GM12878 (cell line): Measurements from ENCODE around the gene ZNF672. TPM values are rescaled to one million over a fixed set of nuclear protein-coding genes. Genes with fewer than 3 reads are reported as not detected.

Experiments
- ATAC-seq: fragments of 200-7000 bp; cut with Tn5 transposase; 3 replicates; pipeline ENCODE4 v1.9.1; 2020; ENCODE audit warnings: mild to moderate bottlenecking, moderate library complexity
- BruUV-seq: library from RNA; stranded (reverse); fragments of 400-500 nt; replicated peaks from 2 replicates; lab custom pipeline; 2021; lab: Mats Ljungman, UMichigan
- CTCF ChIA-PET: fragments of 300-600 bp; sonication (Branson Sonifier 250); formaldehyde crosslinking; extraction: SDS; loops from one replicate; lab custom pipeline; 2021; ENCODE audit warnings: inconsistent platforms; lab: Yijun Ruan, JAX
- POLR2A ChIA-PET: fragments of 350-600 bp; formaldehyde crosslinking; extraction: SDS; loops from one replicate; lab custom pipeline; 2021; ENCODE audit warnings: inconsistent platforms; lab: Charles Lee
- RAD21 ChIA-PET: fragments of 300-600 bp; sonication (Branson Sonifier 250); formaldehyde crosslinking; loops from one replicate; lab custom pipeline; 2023; ENCODE audit warnings: antibody characterized with exemption; ENCODE audit not compliant: unreplicated experiment; lab: Charles Lee
- SMC1A ChIA-PET: fragments of 300-600 bp; sonication (Branson Sonifier 250); formaldehyde crosslinking; loops from one replicate; lab custom pipeline; 2023; ENCODE audit not compliant: unreplicated experiment, uncharacterized antibody; lab: Charles Lee
- DNase-seq: peaks from one replicate; pipeline ENCODE4 v3.0.0-alpha.2; 2011; ENCODE audit warnings: low read depth, low spot score
- FAIRE-seq: peaks from 3 replicates; lab custom pipeline; 2011; peaks lifted over from hg19 to GRCh38; lab: Jason Lieb, UNC
- H2AFZ ChIP-seq: 2 replicates; pipeline ENCODE4 v1.6.0; 2011; ENCODE audit warnings: low read depth, low read length, control low read depth; ENCODE audit not compliant: control insufficient read depth
- H3K27ac ChIP-seq: 2 replicates; pipeline ENCODE4 v1.5.1; 2011; ENCODE audit warnings: control low read depth; ENCODE audit not compliant: control insufficient read depth, insufficient read depth
- H3K27me3 ChIP-seq, 2 experiments: replicated peaks in 1 of 2; 2 replicates each; pipeline versions ENCODE4 v1.6.0 to v1.6.1; 2011; ENCODE audit warnings: low read length in 1 of 2; ENCODE audit not compliant: control insufficient read depth in 2 of 2, insufficient read depth in 2 of 2
- H3K36me3 ChIP-seq, 2 experiments: 2 replicates each; pipeline ENCODE4 v1.5.1; 2011; ENCODE audit warnings: low read length in 1 of 2; ENCODE audit not compliant: control insufficient read depth in 2 of 2, insufficient read depth in 2 of 2
- H3K4me1 ChIP-seq: 2 replicates; pipeline ENCODE4 v1.6.1; 2011; ENCODE audit warnings: mild to moderate bottlenecking, low read length, moderate library complexity, mixed read lengths; ENCODE audit not compliant: control insufficient read depth, insufficient read depth
- H3K4me2 ChIP-seq: 2 replicates; pipeline ENCODE4 v1.6.0; 2011; ENCODE audit warnings: control low read depth; ENCODE audit not compliant: control insufficient read depth, insufficient read depth
- H3K4me3 ChIP-seq: fragments of 200-600 bp; sonication (generic); 2 replicates; pipeline ENCODE4 v1.5.1; 2016
- H3K79me2 ChIP-seq: 2 replicates; pipeline ENCODE4 v1.6.0; 2011; ENCODE audit warnings: low read length; ENCODE audit not compliant: control insufficient read depth, insufficient read depth
- H3K9ac ChIP-seq: 2 replicates; pipeline ENCODE4 v1.8.0; 2011; ENCODE audit warnings: low read length, control low read depth, mixed read lengths; ENCODE audit not compliant: control insufficient read depth, insufficient read depth
- H3K9me3 ChIP-seq: replicated peaks from 3 replicates; pipeline ENCODE4 v1.5.1; 2011; ENCODE audit warnings: mild to moderate bottlenecking, low read length; ENCODE audit not compliant: control insufficient read depth, insufficient read depth
- H4K20me1 ChIP-seq: 2 replicates; pipeline ENCODE4 v1.6.0; 2011; ENCODE audit not compliant: control insufficient read depth, insufficient read depth
- GABPA ChIP-seq: IDR thresholded peaks from 2 replicates; pipeline ENCODE4 v1.6.1; 2014; ENCODE audit warnings: antibody characterized with exemption, low read depth, mild to moderate bottlenecking, inconsistent platforms
- IKZF2 ChIP-seq, 2 experiments: fragments of 450-650 bp; IDR thresholded peaks; 2 replicates each; pipeline ENCODE4 v1.6.1; 2017; ENCODE audit warnings: mild to moderate bottlenecking in 2 of 2, moderate library complexity in 2 of 2
- MLLT1 ChIP-seq: fragments of 450-650 bp; IDR thresholded peaks from 2 replicates; pipeline ENCODE4 v1.6.1; 2016; ENCODE audit warnings: mild to moderate bottlenecking
- POU2F2 ChIP-seq: IDR thresholded peaks from 3 replicates; pipeline ENCODE4 v1.6.1; 2011; ENCODE audit warnings: low read depth, mild to moderate bottlenecking, low read length, borderline replicate concordance
- SMC3 ChIP-seq: IDR thresholded peaks from 2 replicates; pipeline ENCODE4 v1.6.1; 2011; ENCODE audit warnings: low read length, improper control_type of control experiment, borderline replicate concordance
- YBX1 ChIP-seq: fragments of 450-650 bp; IDR thresholded peaks from 2 replicates; pipeline ENCODE4 v1.6.1; 2016; ENCODE audit warnings: antibody characterized with exemption
- ZNF687 ChIP-seq: fragments of 450-650 bp; IDR thresholded peaks from 2 replicates; pipeline ENCODE4 v1.6.1; 2017; ENCODE audit warnings: mild to moderate bottlenecking, moderate library complexity
- WGBS: methylation state at CpG from one replicate; pipeline ENCODE4 v1.1.6; 2016; ENCODE audit warnings: low lambda C conversion rate; ENCODE audit not compliant: insufficient replicate concordance, insufficient coverage; ENCODE audit errors: missing lambda C conversion rate; 5-methylcytosine and 5-hydroxymethylcytosine counted together
- in situ Hi-C: fragments of 300-500 bp; cut with MboI; formaldehyde crosslinking; loops from 9 replicates; pipeline ENCODE4 v1.14.3; 2018; ENCODE audit warnings: mixed read lengths
- intact Hi-C: fragments of 100-400 bp; cut with micrococcal nuclease; formaldehyde crosslinking; loops from one replicate; pipeline ENCODE4 v1.14.2; 2022; ENCODE audit not compliant: unreplicated experiment
- polyA plus RNA-seq, 11 experiments: library from polyadenylated mRNA; depleted of rRNA in 4 of 11; unstranded in 6 of 11; stranded (reverse) in 5 of 11; fragments of >200 nt; fragmentation: Nextera tagmentation in 4 of 11; fragmentation: Illumina TruSeq in 1 of 11; extraction: Ambion mirVana in 4 of 11; extraction: Trizol in 1 of 11; gene quantifications; 1 replicate in 1 of 11; 2 replicates in 10 of 11; pipeline versions ENCODE4 v1.2.1 to v1.2.3, GENCODE V29; 2011 to 2016; ENCODE audit warnings: inconsistent platforms in 2 of 11, missing spikeins in 2 of 11, low read depth in 1 of 11
- total RNA-seq, 4 experiments: library from RNA; depleted of rRNA in 3 of 4; stranded (reverse); fragments of >200 nt in 3 of 4; fragmentation: Illumina TruSeq in 1 of 4; extraction: Trizol in 1 of 4; gene quantifications; 2 replicates each; pipeline versions ENCODE4 v1.2.1 to v1.2.3, GENCODE V29; 2013 to 2021

The ZNF672 gene
- total and polyA plus RNA-seq, 10 of the 15 experiments (the other 5 are each of a cell fraction or from before 2014, with no cell fraction given): 2.9 to 51.3 (median 39.8) TPM

GRCh38 chr1:248837045-248837780 is 811 bp upstream of the ZNF672 start:
- H3K9ac ChIP-seq: peak overlapping the region; percentile 93
- POLR2A ChIA-PET: interaction anchor here (0.8 to 4.5 kb wide), 13 partner anchors 10 to 431 kb away, joined by 3 to 83 read pairs (median 7); partner anchors contain the start of genes OR2T2, SH3BP5L and ZNF692
- H4K20me1 ChIP-seq: no peaks in the 10 kb centered on the region
- RAD21 ChIA-PET: interaction anchor here (0.7 to 5.3 kb wide), 11 partner anchors 10 to 594 kb away, joined by 3 to 46 read pairs (median 6); partner anchors contain the start of genes SH3BP5L and ZNF692
- ATAC-seq: no peak
- no peak for DNase-seq
- intact Hi-C loops (no loop called here), in situ Hi-C loops (no loop called here)
- peak overlapping the region; percentile 96 for H3K27ac ChIP-seq
- BruUV-seq: TSS peak; percentile 86
- peaks cover 6% of the 10 kb centered on the region for H3K4me1 ChIP-seq
- peak overlapping the region; percentile 92 for H3K4me3 ChIP-seq
- no peaks in the 10 kb centered on the region for H3K36me3 ChIP-seq
- H2AFZ ChIP-seq: peak overlapping the region; percentile 33
- SMC1A ChIA-PET: interaction anchor here (0.8 to 5.2 kb wide), 10 partner anchors 10 to 86 kb away, joined by 3 to 48 read pairs (median 4); partner anchors contain the start of genes PGBD2, SH3BP5L and ZNF692
- no peaks in the 10 kb centered on the region for H3K27me3 ChIP-seq
- TF ChIP-seq IKZF2 (IDR thresholded peaks at IDR 0.05): no peak
- no peak for TF ChIP-seq SMC3
- TF ChIP-seq MLLT1: 0 out of 2 replicates have a peak, but pooled peaks have one; percentile 37
- TF ChIP-seq YBX1: no peak
- TF ChIP-seq ZNF687: no peak
- TF ChIP-seq POU2F2: no peak
- no peak for TF ChIP-seq GABPA
- TF ChIP-seq, all 136 proteins: peak for 1
- CTCF ChIA-PET: interaction anchor here (1.0 to 5.1 kb wide), 10 partner anchors 10 to 594 kb away, joined by 3 to 79 read pairs (median 4); partner anchors contain the start of genes SH3BP5L and ZNF692
- 45% methylated on average over 11 of the region's 11 CpGs for WGBS
- Histone ChIP-seq H3K79me2 (peaks cover 33% of the 10 kb centered on the region), H3K9me3 (no peaks in the 10 kb centered on the region), H3K4me2 (peak overlapping the region; percentile 86)
- no peak for FAIRE-seq
